ENCODE data around the gene AMOTL2. TPM values are rescaled to one million over a fixed set of nuclear protein-coding genes. Genes with fewer than 3 reads are reported as not detected.

AMOTL2 gene
- total and polyA plus RNA-seq, 4 donors: 4.2 to 16.7 (median 9.4) TPM

DNA sequence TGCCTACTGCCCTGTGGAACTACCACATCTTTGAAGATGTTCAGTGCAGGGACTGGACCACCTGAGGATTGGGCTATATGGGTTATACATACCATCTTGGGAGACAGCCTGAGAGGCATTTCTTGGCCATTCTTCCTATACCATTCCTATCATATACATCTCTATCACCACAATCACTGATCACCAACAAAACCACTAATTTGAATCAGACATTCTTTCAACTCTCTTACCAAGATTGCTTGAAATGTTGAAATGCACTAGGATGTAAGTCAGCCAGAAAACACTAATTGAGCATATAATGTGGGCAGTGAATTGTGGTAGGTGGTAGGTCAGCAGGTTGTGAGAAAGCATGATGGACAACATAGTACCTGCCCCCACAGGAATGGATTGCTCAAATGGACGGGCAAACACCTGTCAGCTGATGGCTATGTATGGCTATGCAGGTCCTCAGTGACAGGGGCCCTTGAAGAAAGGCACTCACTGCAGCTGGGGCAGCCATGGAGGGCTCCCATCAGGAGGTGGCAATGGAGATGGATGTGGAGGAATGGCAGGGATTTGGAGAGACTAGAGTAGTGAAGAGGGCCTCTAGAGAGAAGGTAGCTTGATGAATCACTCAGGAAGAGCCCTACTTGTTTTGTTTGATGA is 49.1 kb downstream of the AMOTL2 start:
- TF ChIP-seq, protein P1, sequence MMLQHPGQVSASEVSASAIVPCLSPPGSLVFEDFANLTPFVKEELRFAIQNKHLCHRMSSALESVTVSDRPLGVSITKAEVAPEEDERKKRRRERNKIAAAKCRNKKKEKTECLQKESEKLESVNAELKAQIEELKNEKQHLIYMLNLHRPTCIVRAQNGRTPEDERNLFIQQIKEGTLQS (IDR thresholded peaks at IDR 0.05): no peak
- TF ChIP-seq, protein P2, sequence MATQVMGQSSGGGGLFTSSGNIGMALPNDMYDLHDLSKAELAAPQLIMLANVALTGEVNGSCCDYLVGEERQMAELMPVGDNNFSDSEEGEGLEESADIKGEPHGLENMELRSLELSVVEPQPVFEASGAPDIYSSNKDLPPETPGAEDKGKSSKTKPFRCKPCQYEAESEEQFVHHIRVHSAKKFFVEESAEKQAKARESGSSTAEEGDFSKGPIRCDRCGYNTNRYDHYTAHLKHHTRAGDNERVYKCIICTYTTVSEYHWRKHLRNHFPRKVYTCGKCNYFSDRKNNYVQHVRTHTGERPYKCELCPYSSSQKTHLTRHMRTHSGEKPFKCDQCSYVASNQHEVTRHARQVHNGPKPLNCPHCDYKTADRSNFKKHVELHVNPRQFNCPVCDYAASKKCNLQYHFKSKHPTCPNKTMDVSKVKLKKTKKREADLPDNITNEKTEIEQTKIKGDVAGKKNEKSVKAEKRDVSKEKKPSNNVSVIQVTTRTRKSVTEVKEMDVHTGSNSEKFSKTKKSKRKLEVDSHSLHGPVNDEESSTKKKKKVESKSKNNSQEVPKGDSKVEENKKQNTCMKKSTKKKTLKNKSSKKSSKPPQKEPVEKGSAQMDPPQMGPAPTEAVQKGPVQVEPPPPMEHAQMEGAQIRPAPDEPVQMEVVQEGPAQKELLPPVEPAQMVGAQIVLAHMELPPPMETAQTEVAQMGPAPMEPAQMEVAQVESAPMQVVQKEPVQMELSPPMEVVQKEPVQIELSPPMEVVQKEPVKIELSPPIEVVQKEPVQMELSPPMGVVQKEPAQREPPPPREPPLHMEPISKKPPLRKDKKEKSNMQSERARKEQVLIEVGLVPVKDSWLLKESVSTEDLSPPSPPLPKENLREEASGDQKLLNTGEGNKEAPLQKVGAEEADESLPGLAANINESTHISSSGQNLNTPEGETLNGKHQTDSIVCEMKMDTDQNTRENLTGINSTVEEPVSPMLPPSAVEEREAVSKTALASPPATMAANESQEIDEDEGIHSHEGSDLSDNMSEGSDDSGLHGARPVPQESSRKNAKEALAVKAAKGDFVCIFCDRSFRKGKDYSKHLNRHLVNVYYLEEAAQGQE (IDR thresholded peaks at IDR 0.05): no peak
- TF ChIP-seq EGR1 (IDR thresholded peaks at IDR 0.05; ENCODE audit: low read depth in 2 of 2) (no peak), TAF1 (conservative IDR thresholded peaks at IDR 0.05) (no peak)
- H3K27ac ChIP-seq (ENCODE audit: low read depth in 1 of 2, low read length in 2 of 2): no peak overlapping the region
- no peaks in the 10 kb centered on the region for H3K9me3 ChIP-seq (ENCODE audit: control insufficient read depth in 4 of 4, low read length in 3 of 4)
- no peak for DNase-seq (ENCODE audit: low spot score)
- no peaks in the 10 kb centered on the region for H3K27me3 ChIP-seq (ENCODE audit: control insufficient read depth in 4 of 4, insufficient read depth in 4 of 4, low read length in 3 of 4)
- peaks cover 0 to 3% (median 2%) of the 10 kb centered on the region in 4 donors for H3K4me1 ChIP-seq (ENCODE audit: control insufficient read depth in 4 of 4, insufficient read depth in 4 of 4, low read length in 3 of 4)
- H3K36me3 ChIP-seq (ENCODE audit: control insufficient read depth in 4 of 4, insufficient read depth in 3 of 4, low read depth in 1 of 4, low read length in 3 of 4): peaks cover 0 to 1% (median 0%) of the 10 kb centered on the region in 4 donors
- 92% methylated on average over 1 of the region's 1 CpG for WGBS
- no peak overlapping the region for H3K9ac ChIP-seq (ENCODE audit: low read depth in 1 of 2, low read length in 2 of 2)
- H3K4me3 ChIP-seq (ENCODE audit: low read depth in 1 of 3, low read length in 3 of 3): no peak overlapping the region

DNA sequence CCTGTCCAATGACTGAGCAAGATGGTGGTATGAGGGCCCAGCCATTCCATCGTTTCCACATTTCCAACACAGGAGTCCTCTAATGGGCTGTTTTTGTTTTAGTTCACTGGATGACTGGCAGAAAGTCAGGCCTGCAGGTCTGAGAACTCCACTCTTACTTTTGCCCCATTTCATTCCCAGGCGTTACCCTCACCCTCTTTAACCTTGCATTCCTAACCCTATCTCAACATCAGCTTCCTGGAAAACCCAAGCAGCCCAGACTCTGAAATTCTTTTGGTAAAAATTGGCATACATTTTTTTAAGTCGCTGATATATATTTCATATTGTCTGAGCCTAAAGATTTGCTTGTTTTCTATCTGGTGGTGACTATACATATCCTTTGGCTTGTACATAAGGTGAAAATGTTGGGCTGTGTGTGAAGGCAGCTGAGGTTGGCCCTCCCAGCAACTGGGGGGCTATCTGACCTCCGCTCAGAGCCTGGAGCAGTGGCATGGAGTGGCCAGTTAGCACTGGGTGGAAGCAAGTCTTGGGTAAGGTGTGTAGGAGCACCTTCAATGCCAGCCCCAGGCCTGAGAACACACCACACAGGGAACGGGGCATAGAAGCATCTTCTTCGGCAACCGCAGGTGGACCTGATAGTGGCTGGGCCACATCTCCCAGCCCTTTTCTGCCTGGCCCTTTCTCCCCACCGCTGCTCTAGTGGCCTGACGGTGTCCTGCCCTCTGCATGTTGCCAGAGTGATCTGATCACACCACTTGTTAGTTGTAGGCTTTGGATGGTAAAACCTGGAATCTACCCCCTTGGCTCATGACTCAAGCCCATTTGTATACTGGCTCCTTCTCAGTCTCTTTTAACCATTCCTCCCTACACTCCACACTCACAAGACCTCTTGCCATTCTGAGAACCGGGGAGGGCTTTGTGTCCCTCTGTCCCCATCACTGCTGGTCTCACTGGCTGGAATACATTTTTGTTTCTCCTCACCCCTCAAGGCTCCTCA is 50.0 kb downstream of the AMOTL2 start:
- Histone ChIP-seq H3K9ac (ENCODE audit: low read depth in 1 of 2, low read length in 2 of 2) (no peak overlapping the region), H3K4me1 (ENCODE audit: control insufficient read depth in 4 of 4, insufficient read depth in 4 of 4, low read length in 3 of 4) (peaks cover 0 to 3% (median 2%) of the 10 kb centered on the region in 4 donors), H3K4me3 (ENCODE audit: low read depth in 1 of 3, low read length in 3 of 3) (no peak overlapping the region), H3K36me3 (ENCODE audit: control insufficient read depth in 4 of 4, insufficient read depth in 3 of 4, low read depth in 1 of 4, low read length in 3 of 4) (peaks cover 0 to 1% (median 0%) of the 10 kb centered on the region in 4 donors), H3K27ac (ENCODE audit: low read depth in 1 of 2, low read length in 2 of 2) (no peak overlapping the region), H3K27me3 (ENCODE audit: control insufficient read depth in 4 of 4, insufficient read depth in 4 of 4, low read length in 3 of 4) (no peaks in the 10 kb centered on the region), H3K9me3 (ENCODE audit: control insufficient read depth in 4 of 4, low read length in 3 of 4) (no peaks in the 10 kb centered on the region)
- no peak for DNase-seq (ENCODE audit: low spot score)
- 96% methylated on average over 10 of the region's 10 CpGs for WGBS
- TF ChIP-seq EGR1 (IDR thresholded peaks at IDR 0.05; ENCODE audit: low read depth in 2 of 2) (no peak), RAD21 (IDR thresholded peaks at IDR 0.05) (no peak), GABPA (IDR thresholded peaks at IDR 0.05 in 1 of 2, conservative IDR thresholded peaks at IDR 0.05 in 1 of 2) (no peak), SP1 (IDR thresholded peaks at IDR 0.05) (no peak), YY1 (IDR thresholded peaks at IDR 0.05) (no peak), FOXA1 (IDR thresholded peaks at IDR 0.05) (no peak), NR2F2 (IDR thresholded peaks at IDR 0.05) (no peak), JUND (IDR thresholded peaks at IDR 0.05) (no peak), HNF4A (conservative IDR thresholded peaks at IDR 0.05) (no peak), HNF4G (IDR thresholded peaks at IDR 0.05) (no peak), FOXA2 (IDR thresholded peaks at IDR 0.05) (no peak), RXRA (IDR thresholded peaks at IDR 0.05) (no peak)
- TF ChIP-seq, protein P1 (IDR thresholded peaks at IDR 0.05): no peak
- TF ChIP-seq, protein P2 (IDR thresholded peaks at IDR 0.05): no peak
- TF ChIP-seq, protein P3, sequence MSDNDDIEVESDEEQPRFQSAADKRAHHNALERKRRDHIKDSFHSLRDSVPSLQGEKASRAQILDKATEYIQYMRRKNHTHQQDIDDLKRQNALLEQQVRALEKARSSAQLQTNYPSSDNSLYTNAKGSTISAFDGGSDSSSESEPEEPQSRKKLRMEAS (IDR thresholded peaks at IDR 0.05): no peak
- TF ChIP-seq, protein P4, sequence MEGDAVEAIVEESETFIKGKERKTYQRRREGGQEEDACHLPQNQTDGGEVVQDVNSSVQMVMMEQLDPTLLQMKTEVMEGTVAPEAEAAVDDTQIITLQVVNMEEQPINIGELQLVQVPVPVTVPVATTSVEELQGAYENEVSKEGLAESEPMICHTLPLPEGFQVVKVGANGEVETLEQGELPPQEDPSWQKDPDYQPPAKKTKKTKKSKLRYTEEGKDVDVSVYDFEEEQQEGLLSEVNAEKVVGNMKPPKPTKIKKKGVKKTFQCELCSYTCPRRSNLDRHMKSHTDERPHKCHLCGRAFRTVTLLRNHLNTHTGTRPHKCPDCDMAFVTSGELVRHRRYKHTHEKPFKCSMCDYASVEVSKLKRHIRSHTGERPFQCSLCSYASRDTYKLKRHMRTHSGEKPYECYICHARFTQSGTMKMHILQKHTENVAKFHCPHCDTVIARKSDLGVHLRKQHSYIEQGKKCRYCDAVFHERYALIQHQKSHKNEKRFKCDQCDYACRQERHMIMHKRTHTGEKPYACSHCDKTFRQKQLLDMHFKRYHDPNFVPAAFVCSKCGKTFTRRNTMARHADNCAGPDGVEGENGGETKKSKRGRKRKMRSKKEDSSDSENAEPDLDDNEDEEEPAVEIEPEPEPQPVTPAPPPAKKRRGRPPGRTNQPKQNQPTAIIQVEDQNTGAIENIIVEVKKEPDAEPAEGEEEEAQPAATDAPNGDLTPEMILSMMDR (IDR thresholded peaks at IDR 0.05; ENCODE audit: low read depth, low read length, missing input control): no peak
- TF ChIP-seq, protein P5, sequence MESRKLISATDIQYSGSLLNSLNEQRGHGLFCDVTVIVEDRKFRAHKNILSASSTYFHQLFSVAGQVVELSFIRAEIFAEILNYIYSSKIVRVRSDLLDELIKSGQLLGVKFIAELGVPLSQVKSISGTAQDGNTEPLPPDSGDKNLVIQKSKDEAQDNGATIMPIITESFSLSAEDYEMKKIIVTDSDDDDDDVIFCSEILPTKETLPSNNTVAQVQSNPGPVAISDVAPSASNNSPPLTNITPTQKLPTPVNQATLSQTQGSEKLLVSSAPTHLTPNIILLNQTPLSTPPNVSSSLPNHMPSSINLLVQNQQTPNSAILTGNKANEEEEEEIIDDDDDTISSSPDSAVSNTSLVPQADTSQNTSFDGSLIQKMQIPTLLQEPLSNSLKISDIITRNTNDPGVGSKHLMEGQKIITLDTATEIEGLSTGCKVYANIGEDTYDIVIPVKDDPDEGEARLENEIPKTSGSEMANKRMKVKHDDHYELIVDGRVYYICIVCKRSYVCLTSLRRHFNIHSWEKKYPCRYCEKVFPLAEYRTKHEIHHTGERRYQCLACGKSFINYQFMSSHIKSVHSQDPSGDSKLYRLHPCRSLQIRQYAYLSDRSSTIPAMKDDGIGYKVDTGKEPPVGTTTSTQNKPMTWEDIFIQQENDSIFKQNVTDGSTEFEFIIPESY (IDR thresholded peaks at IDR 0.05): no peak
